GM18907 (cell line): Measurements from ENCODE around the gene RAPGEF6.
"Not testable (repeated sequence)": the region's sequence is repeated elsewhere in the genome, so short reads cannot be mapped to it uniquely, and the experiment has no call there.

Source experiments
- ATAC-seq: cut with Tn5 transposase; IDR thresholded peaks from one replicate; pipeline ENCODE4 v1.9.1; 2021; ENCODE audit warnings: mild to moderate bottlenecking, moderate library complexity; ENCODE audit not compliant: unreplicated experiment

Gene RAPGEF6

GRCh38 chr5:131634996-131635683 is at the start of gene RAPGEF6:
Gene RAPGEF6 (minus strand): TSS chr5:131635229. CDS start chr5:131635030, 199 bp downstream.
- peak; percentile 93 for ATAC-seq

GRCh38 chr5:131684595-131684994 is 49.6 kb upstream of the RAPGEF6 start:
- no peak for ATAC-seq

- ATAC-seq: no peak
These were observed 49.0 kb upstream of the RAPGEF6 start for GRCh38 chr5:131684051-131684450.

- ATAC-seq: no peak
These were observed 47.8 kb upstream of the RAPGEF6 start for GRCh38 chr5:131682826-131683225.

GRCh38 chr5:131682175-131682574 is 47.1 kb upstream of the RAPGEF6 start:
- no peak for ATAC-seq

GRCh38 chr5:131679911-131680310 is 44.9 kb upstream of the RAPGEF6 start:
- ATAC-seq: no peak

GRCh38 chr5:131678273-131678672 is 43.2 kb upstream of the RAPGEF6 start:
- ATAC-seq: not testable (repeated sequence)

GRCh38 chr5:131677115-131677514 is 42.1 kb upstream of the RAPGEF6 start:
- no peak for ATAC-seq

- peak; percentile 25 for ATAC-seq
These were observed 37.7 kb upstream of the RAPGEF6 start for GRCh38 chr5:131672776-131673175.

- no peak for ATAC-seq
These were observed 37.1 kb upstream of the RAPGEF6 start for GRCh38 chr5:131671994-131672655.

GRCh38 chr5:131671409-131671808 is 36.4 kb upstream of the RAPGEF6 start:
- peak; percentile 64 for ATAC-seq

- ATAC-seq: no peak
These were observed 29.9 kb upstream of the RAPGEF6 start for GRCh38 chr5:131664929-131665328.

GRCh38 chr5:131661933-131662332 is 26.9 kb upstream of the RAPGEF6 start:
- no peak for ATAC-seq

GRCh38 chr5:131659841-131660240 is 24.8 kb upstream of the RAPGEF6 start:
- ATAC-seq: no peak

GRCh38 chr5:131659290-131659689 is 24.3 kb upstream of the RAPGEF6 start:
- no peak for ATAC-seq

GRCh38 chr5:131654776-131655175 is 19.7 kb upstream of the RAPGEF6 start:
- no peak for ATAC-seq

- ATAC-seq: no peak
These were observed 19.3 kb upstream of the RAPGEF6 start for GRCh38 chr5:131654309-131654708.

- no peak for ATAC-seq
These were observed 14.1 kb upstream of the RAPGEF6 start for GRCh38 chr5:131649161-131649560.

- peak; percentile 77 for ATAC-seq
These were observed 12.2 kb upstream of the RAPGEF6 start for GRCh38 chr5:131647048-131647769.

GRCh38 chr5:131644822-131645221 is 9.8 kb upstream of the RAPGEF6 start:
- no peak for ATAC-seq

GRCh38 chr5:131644370-131644769 is 9.3 kb upstream of the RAPGEF6 start:
- ATAC-seq: no peak

- no peak for ATAC-seq
These were observed 6.5 kb upstream of the RAPGEF6 start for GRCh38 chr5:131641494-131641893.
